Lower leg skin (tissue), 3 donors: ENCODE measurements around the gene NELFCD.

Experiments used
- CTCF ChIP-seq, 3 donors: fragments of 450-650 bp; IDR thresholded peaks; one replicate each; pipeline ENCODE4 v1.5.1; 2016; ENCODE audit warnings: antibody characterized with exemption in 3 of 3, mild to moderate bottlenecking in 3 of 3, moderate library complexity in 2 of 3
- POLR2A ChIP-seq, 2 donors: fragments of 450-650 bp; IDR thresholded peaks; one replicate each; pipeline ENCODE4 v1.6.1; 2016 to 2017; ENCODE audit warnings: antibody characterized with exemption in 2 of 2, mild to moderate bottlenecking in 1 of 2, moderate library complexity in 1 of 2

GRCh38 chr20:58996226-58996611 lies 15.2 kb downstream of the NELFCD start:
- no peak for TF ChIP-seq CTCF (IDR thresholded peaks at IDR 0.05)
- TF ChIP-seq POLR2A (IDR thresholded peaks at IDR 0.05), result no peak
